Activated CD4-positive, alpha-beta memory T cell treated with anti-CD3 and anti-CD28 coated beads for 36 hours (primary cell): ENCODE measurements around the gene LDHAL6B. TPM values are rescaled to one million over a fixed set of nuclear protein-coding genes. Genes with fewer than 3 reads are reported as not detected.

Experiments
- CTCF ChIA-PET: fragments of 350-600 bp; sonication (Branson Sonifier 250); formaldehyde crosslinking; loops from one replicate; lab custom pipeline; 2021; ENCODE audit warnings: antibody characterized with exemption, inconsistent platforms; lab: Charles Lee
- POLR2A ChIA-PET: fragments of 350-600 bp; sonication (Branson Sonifier 250); formaldehyde crosslinking; loops from one replicate; lab custom pipeline; 2021; ENCODE audit warnings: antibody characterized with exemption; lab: Charles Lee
- DNase-seq: peaks from one replicate; pipeline ENCODE4 v3.0.0-alpha.2; 2020
- H3K27ac Mint-ChIP-seq: one replicate; pipeline ENCODE4 v1.8.0; 2021; ENCODE audit warnings: mixed read lengths
- H3K27me3 Mint-ChIP-seq: one replicate; pipeline ENCODE4 v1.8.0; 2021; ENCODE audit warnings: mixed read lengths
- H3K36me3 Mint-ChIP-seq: one replicate; pipeline ENCODE4 v1.8.0; 2021; ENCODE audit warnings: mixed read lengths
- H3K4me1 Mint-ChIP-seq: one replicate; pipeline ENCODE4 v1.8.0; 2021; ENCODE audit warnings: low read depth, mixed read lengths
- H3K4me3 Mint-ChIP-seq: one replicate; pipeline ENCODE4 v1.8.0; 2021; ENCODE audit warnings: mild to moderate bottlenecking, mixed read lengths
- H3K9me3 Mint-ChIP-seq: one replicate; pipeline ENCODE4 v1.8.0; 2021; ENCODE audit warnings: mixed read lengths
- intact Hi-C: fragments of 100-400 bp; cut with micrococcal nuclease; formaldehyde crosslinking; loops from one replicate; pipeline ENCODE4 v1.15.1; 2023
- total RNA-seq, 2 experiments: library from RNA; stranded (reverse); gene quantifications; one replicate each; pipeline ENCODE4 v1.2.3, GENCODE V29; 2021

Gene LDHAL6B
- total RNA-seq, 2 experiments from 2014 or later, result not detected

- DNase-seq, result no peak
- Mint-ChIP-seq H3K4me1 (no peaks in the 10 kb centered on the region), H3K4me3 (no peak overlapping the region), H3K9me3 (no peaks in the 10 kb centered on the region), H3K27ac (no peak overlapping the region), H3K27me3 (no peaks in the 10 kb centered on the region), H3K36me3 (no peaks in the 10 kb centered on the region)
- ChIA-PET POLR2A (no interaction called here), CTCF (interaction anchor here (1.3 kb wide), 1 partner anchor 289 kb away, joined by 4 read pairs; no protein-coding TSS in a partner anchor)
- intact Hi-C loops, result no loop called here
These were observed 3.0 kb upstream of the LDHAL6B start for GRCh38 chr15:59203657-59204056.

DNA sequence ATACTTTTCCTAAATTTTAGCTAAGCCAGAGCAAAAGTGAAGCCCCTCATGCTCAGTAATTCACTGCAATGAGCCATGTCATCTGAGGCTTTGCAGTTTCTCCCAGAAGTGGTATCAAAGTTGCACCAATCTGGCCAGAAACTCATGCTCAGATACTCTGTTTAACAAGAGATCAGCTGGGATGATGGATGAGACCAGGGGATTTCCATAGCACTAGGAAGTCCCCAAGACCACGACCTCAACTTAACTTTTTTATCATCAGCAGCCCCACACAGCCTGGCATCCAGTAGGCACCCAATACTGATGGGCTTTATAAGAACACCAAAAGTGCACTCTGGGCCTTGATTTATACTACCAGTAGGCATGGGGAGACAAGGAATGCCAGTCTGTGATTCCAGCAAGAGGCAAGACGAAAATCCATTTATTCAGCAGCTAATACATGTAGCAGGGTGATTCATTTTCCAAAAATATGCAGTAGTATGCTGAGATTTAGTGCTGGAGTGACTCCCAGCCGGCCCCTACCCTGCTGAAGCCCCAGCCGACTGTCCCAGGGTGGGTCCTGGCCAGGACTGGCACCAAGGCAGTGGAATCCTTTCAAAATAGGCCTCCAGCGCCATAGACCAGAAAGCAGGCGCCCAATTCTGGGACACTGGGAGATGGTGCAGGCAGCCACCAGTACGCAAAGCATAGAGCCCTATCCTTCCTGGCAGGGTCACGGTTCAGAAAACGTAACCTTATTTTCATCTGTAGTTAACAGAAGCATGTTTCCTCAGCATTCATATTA is 612 bp upstream of the LDHAL6B start:
- Mint-ChIP-seq H3K4me1 (no peaks in the 10 kb centered on the region), H3K9me3 (no peaks in the 10 kb centered on the region), H3K36me3 (no peaks in the 10 kb centered on the region), H3K4me3 (no peak overlapping the region), H3K27ac (no peak overlapping the region), H3K27me3 (no peaks in the 10 kb centered on the region)
- ChIA-PET POLR2A (no interaction called here), CTCF (interaction anchor here (0.6 kb wide), 1 partner anchor 151 kb away, joined by 3 read pairs; no protein-coding TSS in a partner anchor)
- no peak for DNase-seq
- intact Hi-C loops, result no loop called here

DNA sequence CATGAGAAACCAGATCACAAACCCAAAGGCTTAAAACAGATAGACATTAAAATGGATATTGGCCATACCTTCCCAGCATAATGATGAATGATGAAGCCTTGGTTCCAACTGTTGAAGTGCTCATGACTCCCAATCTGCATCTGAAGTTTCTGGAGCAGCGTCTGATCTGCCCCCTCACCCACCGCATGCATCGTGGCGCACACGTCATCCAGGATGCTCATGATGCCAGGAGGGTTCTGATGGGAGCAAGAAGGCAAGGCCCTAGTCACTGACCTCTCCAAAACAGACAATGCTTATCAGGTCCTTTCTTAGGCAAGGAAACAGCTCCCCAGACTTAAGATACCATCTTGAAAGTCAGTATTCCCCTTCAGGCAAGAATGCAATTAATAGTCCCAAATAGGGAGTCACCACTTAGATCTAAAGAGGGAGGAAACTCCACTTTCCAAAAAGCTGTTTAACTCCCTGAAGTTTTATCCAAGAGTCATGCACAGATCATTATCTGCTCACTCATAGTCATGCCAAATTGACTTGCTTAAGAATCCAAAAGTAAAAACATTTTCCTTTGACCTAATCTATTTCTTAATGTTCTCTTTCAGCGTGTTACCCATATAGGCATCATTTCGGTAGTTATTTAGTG is 2.1 kb downstream of the LDHAL6B start:
- H3K4me1 Mint-ChIP-seq, result no peaks in the 10 kb centered on the region
- POLR2A ChIA-PET, result no interaction called here
- intact Hi-C loops, result no loop called here
- no peak overlapping the region for H3K4me3 Mint-ChIP-seq
- H3K36me3 Mint-ChIP-seq, result no peaks in the 10 kb centered on the region
- CTCF ChIA-PET, result no interaction called here
- DNase-seq, result no peak
- no peaks in the 10 kb centered on the region for H3K9me3 Mint-ChIP-seq
- peaks cover 4% of the 10 kb centered on the region for H3K27me3 Mint-ChIP-seq
- no peak overlapping the region for H3K27ac Mint-ChIP-seq

DNA sequence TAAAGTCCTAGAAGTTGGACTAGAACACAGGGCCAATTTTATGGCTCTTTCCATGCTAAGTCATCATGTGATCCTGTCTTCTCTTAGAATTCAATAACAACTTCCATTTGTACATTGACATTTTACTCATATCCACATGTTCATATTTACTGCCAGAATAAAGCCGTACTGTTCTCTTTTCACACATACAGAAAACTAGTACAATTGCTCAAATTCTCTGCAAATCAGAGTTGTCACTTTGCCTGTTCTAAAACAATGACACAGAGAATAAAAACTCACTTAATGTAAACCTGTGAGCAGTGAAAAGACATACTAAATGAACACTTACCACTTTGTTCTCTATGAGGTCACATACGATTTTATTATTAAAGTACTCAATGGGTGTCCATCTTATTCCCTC is 3.5 kb downstream of the LDHAL6B start:
- ChIA-PET POLR2A (no interaction called here), CTCF (no interaction called here)
- no peaks in the 10 kb centered on the region for H3K9me3 Mint-ChIP-seq
- H3K27ac Mint-ChIP-seq, result no peak overlapping the region
- H3K4me1 Mint-ChIP-seq, result no peaks in the 10 kb centered on the region
- no peaks in the 10 kb centered on the region for H3K36me3 Mint-ChIP-seq
- no peak for DNase-seq
- intact Hi-C loops, result no loop called here
- peaks cover 6% of the 10 kb centered on the region for H3K27me3 Mint-ChIP-seq
- no peak overlapping the region for H3K4me3 Mint-ChIP-seq

- ChIA-PET POLR2A (no interaction called here), CTCF (no interaction called here)
- no peaks in the 10 kb centered on the region for H3K9me3 Mint-ChIP-seq
- no peaks in the 10 kb centered on the region for H3K36me3 Mint-ChIP-seq
- intact Hi-C loops, result no loop called here
- H3K27me3 Mint-ChIP-seq, result peaks cover 5% of the 10 kb centered on the region
- DNase-seq, result no peak
- H3K4me1 Mint-ChIP-seq, result peaks cover under 1% of the 10 kb centered on the region
- no peak overlapping the region for H3K4me3 Mint-ChIP-seq
- H3K27ac Mint-ChIP-seq, result no peak overlapping the region
These were observed 10.3 kb downstream of the LDHAL6B start for GRCh38 chr15:59216911-59217310.

- CTCF ChIA-PET, result no interaction called here
- Mint-ChIP-seq H3K9me3 (no peaks in the 10 kb centered on the region), H3K4me3 (no peak overlapping the region), H3K4me1 (peaks cover 2% of the 10 kb centered on the region), H3K36me3 (no peaks in the 10 kb centered on the region), H3K27me3 (peaks cover 2% of the 10 kb centered on the region), H3K27ac (no peak overlapping the region)
- DNase-seq, result no peak
- intact Hi-C loops, result no loop called here
- POLR2A ChIA-PET, result no interaction called here
These were observed 11.3 kb downstream of the LDHAL6B start for GRCh38 chr15:59217876-59218498.

- H3K9me3 Mint-ChIP-seq, result no peaks in the 10 kb centered on the region
- H3K27ac Mint-ChIP-seq, result no peak overlapping the region
- DNase-seq, result no peak
- POLR2A ChIA-PET, result no interaction called here
- H3K4me1 Mint-ChIP-seq, result peaks cover 2% of the 10 kb centered on the region
- peaks cover 2% of the 10 kb centered on the region for H3K27me3 Mint-ChIP-seq
- CTCF ChIA-PET, result no interaction called here
- H3K36me3 Mint-ChIP-seq, result no peaks in the 10 kb centered on the region
- intact Hi-C loops, result no loop called here
- no peak overlapping the region for H3K4me3 Mint-ChIP-seq
These were observed 12.1 kb downstream of the LDHAL6B start for GRCh38 chr15:59218710-59219109.

- H3K27ac Mint-ChIP-seq, result no peak overlapping the region
These were observed 15.2 kb downstream of the LDHAL6B start for GRCh38 chr15:59221511-59222505.

GRCh38 chr15:59222906-59223550 is 16.4 kb downstream of the LDHAL6B start:
- no peak overlapping the region for H3K27ac Mint-ChIP-seq
- no peak overlapping the region for H3K4me3 Mint-ChIP-seq
- peaks cover 7% of the 10 kb centered on the region for H3K27me3 Mint-ChIP-seq
- H3K4me1 Mint-ChIP-seq, result peaks cover 2% of the 10 kb centered on the region
- H3K9me3 Mint-ChIP-seq, result no peaks in the 10 kb centered on the region
- intact Hi-C loops, result no loop called here
- no peak for DNase-seq
- ChIA-PET POLR2A (no interaction called here), CTCF (no interaction called here)
- H3K36me3 Mint-ChIP-seq, result no peaks in the 10 kb centered on the region

More at GRCh38 chr15:59221511-59222505, 15.2 kb downstream of the LDHAL6B start:
- no peaks in the 10 kb centered on the region for H3K9me3 Mint-ChIP-seq
- no peak for DNase-seq
- ChIA-PET POLR2A (no interaction called here), CTCF (no interaction called here)
- peaks cover 2% of the 10 kb centered on the region for H3K4me1 Mint-ChIP-seq
- H3K36me3 Mint-ChIP-seq, result no peaks in the 10 kb centered on the region
- no peak overlapping the region for H3K4me3 Mint-ChIP-seq
- intact Hi-C loops, result no loop called here
- peaks cover 4% of the 10 kb centered on the region for H3K27me3 Mint-ChIP-seq

GRCh38 chr15:59223736-59224135 is 17.1 kb downstream of the LDHAL6B start:
- no peak for DNase-seq
- Mint-ChIP-seq H3K36me3 (no peaks in the 10 kb centered on the region), H3K4me1 (peaks cover 2% of the 10 kb centered on the region), H3K27me3 (peaks cover 7% of the 10 kb centered on the region), H3K27ac (no peak overlapping the region), H3K9me3 (no peaks in the 10 kb centered on the region), H3K4me3 (no peak overlapping the region)
- CTCF ChIA-PET, result no interaction called here
- POLR2A ChIA-PET, result no interaction called here
- intact Hi-C loops, result no loop called here

- H3K4me1 Mint-ChIP-seq, result peaks cover 2% of the 10 kb centered on the region
- ChIA-PET CTCF (no interaction called here), POLR2A (no interaction called here)
- H3K4me3 Mint-ChIP-seq, result no peak overlapping the region
- H3K27ac Mint-ChIP-seq, result no peak overlapping the region
- no peak for DNase-seq
- no peaks in the 10 kb centered on the region for H3K36me3 Mint-ChIP-seq
- no peaks in the 10 kb centered on the region for H3K9me3 Mint-ChIP-seq
- intact Hi-C loops, result no loop called here
- peaks cover 7% of the 10 kb centered on the region for H3K27me3 Mint-ChIP-seq
These were observed 17.8 kb downstream of the LDHAL6B start for GRCh38 chr15:59224474-59224873.
